HCT116 (cell line): ENCODE measurements around the gene NDUFAB1.

ENCODE experiments used
- EZH2 ChIP-seq: fragments of 200-600 bp; sonication (generic); IDR thresholded peaks from 2 replicates; pipeline ENCODE4 v1.6.1; 2017; ENCODE audit warnings: antibody characterized with exemption, mixed run types
- SP1 ChIP-seq: IDR thresholded peaks from 2 replicates; pipeline ENCODE4 v1.6.1; 2012; ENCODE audit warnings: low read depth
- TF ChIP-seq, protein P1 (sequence below), 3 experiments: fragments of 200-600 bp in 1 of 3; sonication (generic) in 1 of 3; IDR thresholded peaks in 2 of 3; conservative IDR thresholded peaks in 1 of 3; 2 replicates each; pipeline ENCODE4 v1.5.1; 2012 to 2017; ENCODE audit warnings: low read depth in 2 of 3, low read length in 2 of 3, antibody characterized with exemption in 1 of 3, borderline replicate concordance in 1 of 3, control low read depth in 1 of 3, mild to moderate bottlenecking in 1 of 3, mixed read lengths in 1 of 3, mixed run types in 1 of 3, moderate library complexity in 1 of 3; ENCODE audit not compliant: insufficient read depth in 1 of 3

DNA sequence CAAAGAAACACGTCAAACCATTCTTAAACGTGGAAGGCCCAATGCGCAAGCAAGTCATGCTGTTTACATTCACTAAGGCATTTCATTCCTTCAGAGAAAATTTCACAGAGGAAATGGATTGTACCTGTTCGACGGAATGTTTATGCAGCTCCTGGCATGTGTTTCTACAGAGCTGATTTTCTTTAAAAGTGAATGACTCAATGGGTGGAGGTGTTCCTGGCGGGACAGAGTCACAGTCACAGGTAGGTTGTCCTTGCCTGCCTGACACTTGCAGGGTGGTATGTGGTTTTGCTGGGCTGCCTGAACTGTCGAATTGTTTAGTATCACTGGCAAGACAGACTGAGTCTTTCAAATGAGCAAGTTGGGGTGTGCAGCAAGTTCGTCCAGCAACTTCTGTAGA is 33.4 kb upstream of the NDUFAB1 start:
- TF ChIP-seq EZH2 (no peak), SP1 (no peak)
- TF ChIP-seq, protein P1, sequence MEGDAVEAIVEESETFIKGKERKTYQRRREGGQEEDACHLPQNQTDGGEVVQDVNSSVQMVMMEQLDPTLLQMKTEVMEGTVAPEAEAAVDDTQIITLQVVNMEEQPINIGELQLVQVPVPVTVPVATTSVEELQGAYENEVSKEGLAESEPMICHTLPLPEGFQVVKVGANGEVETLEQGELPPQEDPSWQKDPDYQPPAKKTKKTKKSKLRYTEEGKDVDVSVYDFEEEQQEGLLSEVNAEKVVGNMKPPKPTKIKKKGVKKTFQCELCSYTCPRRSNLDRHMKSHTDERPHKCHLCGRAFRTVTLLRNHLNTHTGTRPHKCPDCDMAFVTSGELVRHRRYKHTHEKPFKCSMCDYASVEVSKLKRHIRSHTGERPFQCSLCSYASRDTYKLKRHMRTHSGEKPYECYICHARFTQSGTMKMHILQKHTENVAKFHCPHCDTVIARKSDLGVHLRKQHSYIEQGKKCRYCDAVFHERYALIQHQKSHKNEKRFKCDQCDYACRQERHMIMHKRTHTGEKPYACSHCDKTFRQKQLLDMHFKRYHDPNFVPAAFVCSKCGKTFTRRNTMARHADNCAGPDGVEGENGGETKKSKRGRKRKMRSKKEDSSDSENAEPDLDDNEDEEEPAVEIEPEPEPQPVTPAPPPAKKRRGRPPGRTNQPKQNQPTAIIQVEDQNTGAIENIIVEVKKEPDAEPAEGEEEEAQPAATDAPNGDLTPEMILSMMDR (IDR thresholded peaks at IDR 0.05 in 2 of 3, conservative IDR thresholded peaks at IDR 0.05 in 1 of 3; ENCODE audit: borderline replicate concordance in 1 of 3, insufficient read depth in 1 of 3, low read depth in 2 of 3, low read length in 2 of 3), result no peak
